ENCODE data around the gene LCOR. TPM values are rescaled to one million over a fixed set of nuclear protein-coding genes. Genes with fewer than 3 reads are reported as not detected.

The LCOR gene
- total RNA-seq, 1 experiment from 2014 or later: 39.2 TPM

DNA sequence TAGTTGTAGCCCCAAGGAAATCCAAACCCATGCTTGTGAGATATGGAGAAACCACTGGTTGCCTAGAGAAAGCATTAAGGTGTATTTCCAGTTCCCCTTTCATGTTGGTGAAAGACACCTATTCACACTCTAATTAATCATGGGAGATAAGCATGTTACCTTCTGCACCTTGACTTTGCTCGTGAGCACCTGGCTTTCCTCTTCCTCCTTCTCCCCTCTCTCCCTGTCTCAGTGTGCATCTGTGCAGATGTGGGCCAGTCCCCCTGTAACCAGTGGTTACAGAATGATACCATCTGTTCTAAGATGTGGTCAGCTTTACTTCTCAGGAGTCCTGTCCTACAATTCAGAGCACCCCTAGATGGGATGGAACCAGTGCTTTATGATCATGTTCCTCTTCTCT is 160.6 kb downstream of the LCOR start:
- Histone ChIP-seq H3K9me3 (ENCODE audit: low read depth, low read length, poor library complexity, severe bottlenecking) (no peaks in the 10 kb centered on the region), H3K27ac (ENCODE audit: low read depth, low read length, poor library complexity, severe bottlenecking) (no peak overlapping the region), H3K36me3 (ENCODE audit: insufficient read depth, low read length, poor library complexity, severe bottlenecking) (no peaks in the 10 kb centered on the region), H3K27me3 (replicated peaks; ENCODE audit: insufficient read depth, low read depth, low read length, poor library complexity) (no peaks in the 10 kb centered on the region), H3K4me1 (ENCODE audit: insufficient read depth, low read length, poor library complexity, severe bottlenecking) (no peaks in the 10 kb centered on the region), H3K4me3 (ENCODE audit: low read depth, low read length, poor library complexity, severe bottlenecking) (no peak overlapping the region)
- intact Hi-C loops (cut with micrococcal nuclease; ENCODE audit: unreplicated experiment): no loop called here
- BruUV-seq (replicated peaks): no TSS peak
- no peak for TF ChIP-seq EZH2 (IDR thresholded peaks at IDR 0.05; ENCODE audit: borderline replicate concordance, low read depth, low read length, poor library complexity, severe bottlenecking)
- TF ChIP-seq, protein P1, sequence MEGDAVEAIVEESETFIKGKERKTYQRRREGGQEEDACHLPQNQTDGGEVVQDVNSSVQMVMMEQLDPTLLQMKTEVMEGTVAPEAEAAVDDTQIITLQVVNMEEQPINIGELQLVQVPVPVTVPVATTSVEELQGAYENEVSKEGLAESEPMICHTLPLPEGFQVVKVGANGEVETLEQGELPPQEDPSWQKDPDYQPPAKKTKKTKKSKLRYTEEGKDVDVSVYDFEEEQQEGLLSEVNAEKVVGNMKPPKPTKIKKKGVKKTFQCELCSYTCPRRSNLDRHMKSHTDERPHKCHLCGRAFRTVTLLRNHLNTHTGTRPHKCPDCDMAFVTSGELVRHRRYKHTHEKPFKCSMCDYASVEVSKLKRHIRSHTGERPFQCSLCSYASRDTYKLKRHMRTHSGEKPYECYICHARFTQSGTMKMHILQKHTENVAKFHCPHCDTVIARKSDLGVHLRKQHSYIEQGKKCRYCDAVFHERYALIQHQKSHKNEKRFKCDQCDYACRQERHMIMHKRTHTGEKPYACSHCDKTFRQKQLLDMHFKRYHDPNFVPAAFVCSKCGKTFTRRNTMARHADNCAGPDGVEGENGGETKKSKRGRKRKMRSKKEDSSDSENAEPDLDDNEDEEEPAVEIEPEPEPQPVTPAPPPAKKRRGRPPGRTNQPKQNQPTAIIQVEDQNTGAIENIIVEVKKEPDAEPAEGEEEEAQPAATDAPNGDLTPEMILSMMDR (conservative IDR thresholded peaks at IDR 0.05; ENCODE audit: low read depth, low read length): no peak
- DNase-seq (ENCODE audit: low spot score): no peak
- CTCF ChIA-PET: no interaction called here
- POLR2A ChIA-PET (ENCODE audit: low non-redundant PET): no interaction called here

DNA sequence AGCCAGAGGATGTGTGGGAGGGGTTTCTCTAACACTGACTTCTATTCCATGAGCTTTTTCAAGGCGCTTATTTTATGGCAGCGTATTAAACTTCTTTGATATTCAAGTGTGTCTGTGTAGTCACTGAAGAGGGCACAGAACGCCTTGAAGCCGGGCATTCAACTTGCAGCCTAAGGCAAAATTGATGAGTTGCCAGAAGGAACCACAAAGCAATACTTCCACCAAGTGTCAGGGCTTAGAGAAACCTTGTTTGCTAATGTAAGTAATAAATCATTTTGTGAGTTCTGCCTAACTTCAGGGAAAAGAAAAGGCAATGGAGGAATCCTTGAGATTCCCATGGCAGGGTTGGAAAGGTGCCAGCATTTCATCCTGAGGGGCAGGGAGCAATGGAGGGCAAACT is 163.8 kb downstream of the LCOR start:
- no peaks in the 10 kb centered on the region for H3K36me3 ChIP-seq (ENCODE audit: insufficient read depth, low read length, poor library complexity, severe bottlenecking)
- no TSS peak for BruUV-seq (replicated peaks)
- no peaks in the 10 kb centered on the region for H3K9me3 ChIP-seq (ENCODE audit: low read depth, low read length, poor library complexity, severe bottlenecking)
- no peaks in the 10 kb centered on the region for H3K4me1 ChIP-seq (ENCODE audit: insufficient read depth, low read length, poor library complexity, severe bottlenecking)
- no peak overlapping the region for H3K4me3 ChIP-seq (ENCODE audit: low read depth, low read length, poor library complexity, severe bottlenecking)
- POLR2A ChIA-PET (ENCODE audit: low non-redundant PET): no interaction called here
- no peaks in the 10 kb centered on the region for H3K27me3 ChIP-seq (replicated peaks; ENCODE audit: insufficient read depth, low read depth, low read length, poor library complexity)
- intact Hi-C loops (cut with micrococcal nuclease; ENCODE audit: unreplicated experiment): no loop called here
- CTCF ChIA-PET: no interaction called here
- no peak for TF ChIP-seq EZH2 (IDR thresholded peaks at IDR 0.05; ENCODE audit: borderline replicate concordance, low read depth, low read length, poor library complexity, severe bottlenecking)
- TF ChIP-seq, protein P1 (conservative IDR thresholded peaks at IDR 0.05; ENCODE audit: low read depth, low read length): no peak
- DNase-seq (ENCODE audit: low spot score): no peak
- H3K27ac ChIP-seq (ENCODE audit: low read depth, low read length, poor library complexity, severe bottlenecking): no peak overlapping the region

DNA sequence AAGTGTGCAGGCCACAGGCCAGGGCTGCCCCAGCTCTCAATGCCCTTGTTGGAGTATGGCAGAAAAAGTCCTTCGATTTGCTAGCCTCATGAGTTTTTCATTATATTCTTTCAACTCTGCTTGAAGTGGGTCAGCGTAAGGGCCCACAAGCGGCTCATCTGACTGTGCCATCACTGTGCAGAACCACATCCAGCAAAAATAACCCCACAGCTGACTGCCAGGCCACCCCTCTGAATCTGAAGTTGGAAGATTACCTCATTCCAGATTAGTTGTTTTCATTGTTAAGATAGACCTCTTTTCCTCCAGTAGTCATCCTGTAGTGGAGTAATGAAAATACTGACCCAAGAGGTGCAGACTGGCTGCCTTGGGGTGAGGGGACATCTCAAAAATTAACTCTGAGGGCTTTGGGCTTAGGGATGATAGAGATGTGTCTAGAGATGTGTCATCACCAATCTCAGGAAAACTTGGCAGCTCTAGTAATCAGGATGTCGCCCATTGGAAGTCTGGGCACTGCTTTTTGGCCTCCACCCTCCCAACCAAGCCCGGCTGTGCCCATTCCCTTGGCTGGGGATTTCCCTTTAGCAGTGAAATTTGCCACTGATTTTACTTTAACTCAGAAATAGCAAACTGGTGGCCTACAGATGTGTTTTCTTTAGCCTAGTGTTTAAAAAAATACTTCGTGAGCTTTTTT is 164.3 kb downstream of the LCOR start:
- DNase-seq (ENCODE audit: low spot score): no peak
- Histone ChIP-seq H3K27me3 (replicated peaks; ENCODE audit: insufficient read depth, low read depth, low read length, poor library complexity) (no peaks in the 10 kb centered on the region), H3K4me1 (ENCODE audit: insufficient read depth, low read length, poor library complexity, severe bottlenecking) (no peaks in the 10 kb centered on the region), H3K4me3 (ENCODE audit: low read depth, low read length, poor library complexity, severe bottlenecking) (no peak overlapping the region), H3K9me3 (ENCODE audit: low read depth, low read length, poor library complexity, severe bottlenecking) (no peaks in the 10 kb centered on the region), H3K27ac (ENCODE audit: low read depth, low read length, poor library complexity, severe bottlenecking) (no peak overlapping the region), H3K36me3 (ENCODE audit: insufficient read depth, low read length, poor library complexity, severe bottlenecking) (no peaks in the 10 kb centered on the region)
- ChIA-PET POLR2A (ENCODE audit: low non-redundant PET) (no interaction called here), CTCF (no interaction called here)
- intact Hi-C loops (cut with micrococcal nuclease; ENCODE audit: unreplicated experiment): no loop called here
- no peak for TF ChIP-seq EZH2 (IDR thresholded peaks at IDR 0.05; ENCODE audit: borderline replicate concordance, low read depth, low read length, poor library complexity, severe bottlenecking)
- TF ChIP-seq, protein P1 (conservative IDR thresholded peaks at IDR 0.05; ENCODE audit: low read depth, low read length): no peak
- no TSS peak for BruUV-seq (replicated peaks)

Measured in A673 (cell line).